NT2/D1 (cell line): ENCODE measurements around the gene DYNLT5.

Experiments
- YY1 ChIP-seq: IDR thresholded peaks from 2 replicates; pipeline ENCODE4 v1.6.1; 2011; ENCODE audit not compliant: insufficient read length, insufficient read depth
- ZNF274 ChIP-seq: IDR thresholded peaks from 2 replicates; pipeline ENCODE4 v1.6.1; 2011; ENCODE audit warnings: mild to moderate bottlenecking, low read depth, low read length

DNA sequence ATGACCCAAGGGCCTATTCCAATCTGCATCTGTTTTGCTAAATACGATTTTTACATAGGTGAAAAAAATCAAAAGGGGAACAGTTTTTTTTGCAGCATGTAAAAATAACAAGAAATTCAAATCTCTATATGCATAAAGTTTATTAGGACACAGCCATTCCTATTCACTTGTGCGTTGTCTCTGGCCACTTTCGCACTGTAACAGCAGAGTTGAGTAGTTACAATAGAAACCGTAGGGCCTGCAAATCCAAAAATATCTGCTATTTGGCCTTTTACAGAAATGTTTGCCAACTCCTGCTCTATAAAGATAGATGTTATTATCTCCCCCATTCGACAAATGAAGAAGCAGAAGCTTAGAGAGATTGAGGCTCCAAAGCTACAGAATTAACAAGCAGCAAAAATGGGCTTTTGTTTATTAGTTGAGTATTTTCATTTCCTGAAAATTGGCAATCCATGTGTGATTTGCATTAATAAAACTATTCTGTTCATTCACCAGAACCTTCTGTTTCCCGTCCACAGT lies 5.5 kb downstream of the DYNLT5 start:
- TF ChIP-seq ZNF274 (no peak), YY1 (no peak)
